HG02840 (cell line): ENCODE results near the gene COPS4.
"Not testable (repeated sequence)": the region's sequence is repeated elsewhere in the genome, so short reads cannot be mapped to it uniquely, and the experiment has no call there.

Source experiments
- ATAC-seq: cut with Tn5 transposase; IDR thresholded peaks from one replicate; pipeline ENCODE4 v1.9.1; 2021; ENCODE audit warnings: mild to moderate bottlenecking, moderate library complexity, moderate number of reproducible peaks; ENCODE audit not compliant: unreplicated experiment, low FRiP score

Gene COPS4

DNA sequence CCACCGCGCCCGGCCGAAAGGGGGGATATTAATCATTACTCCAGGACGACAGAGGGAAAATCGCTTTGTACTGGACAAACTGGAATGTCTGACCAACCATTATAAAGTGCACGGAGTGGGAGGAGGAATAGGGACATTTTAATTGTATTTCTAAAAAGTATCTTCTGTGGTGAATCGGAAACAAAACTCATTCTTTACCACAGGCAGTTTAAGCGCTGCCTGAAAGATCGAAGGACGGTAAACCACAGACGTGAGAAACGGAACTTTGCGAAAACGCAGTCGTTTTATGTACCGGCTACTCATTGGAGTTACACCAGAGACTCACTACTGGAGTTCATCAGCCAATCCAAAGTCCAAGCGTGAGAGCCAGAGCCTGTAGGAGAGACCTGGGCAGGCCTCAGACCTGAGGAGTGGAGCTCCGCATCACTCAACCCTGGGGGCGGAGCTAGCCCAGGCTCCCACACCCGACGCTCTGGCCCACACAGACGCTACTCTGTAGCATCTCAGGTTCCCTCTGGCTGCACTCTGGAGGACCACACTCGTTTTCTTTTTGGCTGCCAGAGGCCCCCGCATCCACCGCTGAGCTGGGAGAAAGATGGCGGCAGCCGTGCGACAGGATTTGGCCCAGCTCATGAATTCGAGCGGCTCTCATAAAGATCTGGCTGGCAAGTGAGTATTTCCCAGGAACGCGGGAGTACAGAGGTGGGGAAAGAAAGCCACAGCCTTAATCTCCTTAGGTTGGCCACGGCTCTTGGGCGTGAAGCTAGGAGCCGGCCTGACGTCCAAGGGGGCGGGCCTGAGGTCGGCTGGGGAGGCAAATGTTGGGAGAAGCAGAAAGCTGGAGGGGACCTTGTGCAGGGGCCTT is at the start of gene COPS4:
Gene COPS4 (plus strand): TSS at position 554 of the 865 bp plus-strand sequence. CDS start 42 bp downstream, at position 596.
- ATAC-seq: peak; percentile 97

DNA sequence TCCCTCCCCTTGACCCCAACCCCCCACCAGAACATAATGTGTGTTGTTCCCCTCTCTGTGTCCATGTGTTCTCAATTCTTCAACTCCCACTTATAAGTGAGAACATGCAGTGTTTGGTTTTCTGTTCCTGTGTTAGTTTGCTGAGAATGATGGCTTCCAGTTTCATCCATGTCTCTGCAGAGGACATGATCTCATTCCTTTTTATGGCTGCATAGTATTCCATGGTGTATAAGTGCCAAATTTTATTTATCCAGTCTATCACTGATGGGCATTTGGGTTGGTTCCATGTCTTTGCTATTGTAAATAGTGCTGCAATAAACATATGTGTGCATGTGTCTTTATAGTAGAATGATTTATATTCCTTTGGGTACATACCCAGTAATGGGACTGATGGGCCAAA is 47.5 kb upstream of the COPS4 start:
- not testable (repeated sequence) for ATAC-seq

DNA sequence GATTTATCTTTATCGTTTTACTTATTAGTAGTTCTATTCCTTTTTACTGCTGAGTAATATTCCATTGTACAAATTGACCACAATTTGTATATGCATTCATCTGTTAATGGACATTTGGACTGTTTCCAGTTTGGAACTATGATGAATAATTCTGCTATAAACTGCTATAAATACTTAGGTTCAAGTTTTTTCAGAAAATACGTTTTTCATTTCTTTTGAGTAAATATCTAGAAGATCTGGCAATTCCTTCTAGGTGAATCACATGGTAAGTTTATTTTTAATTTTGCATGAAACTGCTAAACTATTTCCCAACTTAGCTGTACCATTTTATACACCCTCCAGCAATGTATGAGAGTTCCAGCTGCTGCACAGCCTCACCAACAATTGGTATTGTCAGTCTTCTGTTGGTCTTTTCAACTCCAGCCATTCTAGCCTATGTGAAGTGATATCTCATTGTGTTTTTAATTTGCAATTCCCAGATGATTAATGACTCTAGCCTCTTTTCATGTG is 46.6 kb upstream of the COPS4 start:
- ATAC-seq: no peak

DNA sequence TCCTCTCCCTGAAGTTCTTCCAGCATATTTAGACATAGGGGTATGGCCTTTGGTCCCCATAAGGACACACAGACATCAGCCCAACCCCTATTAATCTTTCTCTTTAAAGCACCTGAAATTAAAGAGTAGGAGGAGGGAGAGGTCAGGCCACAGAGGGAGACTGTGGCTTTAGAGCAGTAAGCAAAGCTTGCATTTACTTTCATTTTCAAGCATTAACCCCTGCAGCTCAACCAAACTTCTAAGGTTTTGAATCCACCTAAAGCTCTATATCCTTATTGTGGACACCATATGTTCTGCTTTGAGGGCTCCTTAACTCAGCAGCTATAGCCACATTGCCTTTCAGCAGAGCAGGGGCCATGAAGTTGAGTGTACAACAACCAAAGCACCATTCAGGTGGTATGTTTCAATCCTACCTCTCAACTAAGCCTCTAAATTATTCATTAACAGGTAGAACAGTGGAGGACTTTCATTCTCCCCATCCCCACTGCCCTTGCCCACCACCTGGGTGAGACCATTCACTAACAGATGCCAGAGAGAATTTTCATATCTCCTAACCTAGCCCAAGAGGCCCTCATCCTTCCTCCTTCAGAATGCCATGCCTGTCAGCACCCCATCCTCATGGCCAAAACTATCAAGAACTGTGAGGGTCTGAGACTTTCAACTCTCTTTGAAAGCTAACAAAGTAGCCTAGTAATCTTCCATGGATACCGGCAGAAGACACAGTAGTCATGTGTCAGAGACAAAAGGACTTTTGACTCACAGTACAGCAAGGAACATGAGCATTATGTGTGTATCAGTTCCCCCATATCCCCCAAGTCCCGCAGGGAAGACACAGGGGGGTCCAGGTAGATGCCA is 45.2 kb upstream of the COPS4 start:
- peak; percentile 92 for ATAC-seq

DNA sequence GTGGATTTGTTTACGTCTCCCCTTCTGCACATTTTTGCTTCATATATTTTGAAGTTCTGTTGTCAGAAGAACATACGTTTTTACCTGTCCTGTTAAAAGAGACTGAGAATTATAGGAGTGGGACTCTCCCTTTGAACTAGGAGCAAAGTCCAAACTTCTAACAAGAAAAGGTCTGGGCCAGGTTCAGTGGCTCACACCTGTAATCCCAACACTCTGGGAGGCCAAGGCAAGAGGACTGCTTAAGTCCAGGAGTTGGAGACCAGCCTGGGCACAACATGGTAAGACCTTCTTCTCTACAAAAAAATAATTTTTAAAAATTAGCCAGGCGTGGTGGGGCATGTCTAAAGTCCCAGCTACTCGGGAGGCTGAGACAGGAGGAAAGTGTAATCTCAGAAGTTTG is 40.1 kb upstream of the COPS4 start:
- no peak for ATAC-seq

DNA sequence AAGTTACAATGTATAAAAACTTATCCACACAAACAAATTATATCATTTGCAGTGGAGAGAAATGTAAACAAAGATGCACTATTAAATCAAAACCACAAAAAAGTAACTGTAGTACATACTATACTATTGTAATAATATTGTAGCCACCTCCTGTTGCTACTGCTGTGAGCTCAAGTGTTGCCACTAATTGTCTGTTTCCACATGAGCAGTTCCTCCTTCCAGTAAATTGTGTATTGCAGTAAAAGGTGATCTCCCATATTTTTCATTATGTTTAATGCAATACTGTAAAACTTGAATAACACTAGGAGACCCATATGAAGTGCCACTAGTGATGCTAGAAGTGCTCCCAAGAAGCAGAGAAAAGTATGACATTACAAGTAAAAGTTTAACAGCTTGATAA is 36.1 kb upstream of the COPS4 start:
- no peak for ATAC-seq

DNA sequence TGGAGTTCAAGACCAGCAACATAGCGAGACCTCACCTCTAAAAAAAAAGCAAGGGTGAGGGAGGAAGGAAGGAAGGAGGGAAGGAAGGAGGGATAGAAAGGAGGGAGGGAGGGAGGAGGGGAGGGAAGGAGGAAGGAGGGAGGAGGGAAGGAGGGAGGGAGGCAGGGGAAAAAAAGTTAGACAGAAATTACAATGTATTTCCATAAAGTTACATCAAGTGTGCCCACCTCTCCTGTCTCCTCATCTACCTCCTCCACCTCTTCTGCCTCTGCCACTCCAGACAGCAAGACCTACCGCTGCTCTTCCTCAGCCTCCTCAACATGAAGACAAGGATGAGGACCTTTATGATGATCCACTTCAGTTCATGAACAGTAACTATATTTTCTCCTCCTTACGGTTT is 32.7 kb upstream of the COPS4 start:
- no peak for ATAC-seq

DNA sequence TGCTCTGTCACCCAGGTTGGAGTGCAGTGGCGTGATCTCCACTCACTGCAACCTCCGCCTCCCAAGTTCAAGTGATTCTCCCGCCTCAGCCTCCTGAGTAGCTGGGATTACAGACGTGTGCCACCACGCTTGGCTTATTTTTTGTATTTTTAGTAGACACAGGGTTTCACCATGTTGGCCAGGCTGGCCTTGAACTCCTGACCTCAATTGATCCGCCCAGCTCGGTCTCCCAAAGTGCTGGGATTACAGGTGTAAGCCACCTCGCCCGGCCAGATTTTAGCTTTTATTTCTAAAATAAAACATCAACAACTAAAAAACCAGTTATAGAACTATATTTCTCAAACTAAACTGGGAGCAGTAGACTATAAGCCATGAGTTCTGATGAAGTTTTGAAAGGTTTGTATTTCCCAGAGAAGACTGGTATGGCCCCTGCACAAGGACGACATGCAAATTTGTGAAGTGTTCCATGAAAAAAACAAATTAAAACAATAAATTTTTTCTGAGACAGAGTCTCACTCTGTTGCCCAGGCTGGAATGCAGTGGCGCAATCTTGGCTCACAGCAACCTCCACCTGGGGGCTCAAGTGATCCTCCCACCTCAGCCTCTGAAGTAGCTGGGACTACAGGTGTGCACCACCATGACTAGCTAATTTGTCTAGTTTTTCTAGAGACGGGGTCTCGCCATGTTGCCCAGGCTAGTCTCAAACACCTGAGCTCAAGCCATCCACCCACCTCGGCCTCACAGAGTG is 31.8 kb upstream of the COPS4 start:
- not testable (repeated sequence) for ATAC-seq

DNA sequence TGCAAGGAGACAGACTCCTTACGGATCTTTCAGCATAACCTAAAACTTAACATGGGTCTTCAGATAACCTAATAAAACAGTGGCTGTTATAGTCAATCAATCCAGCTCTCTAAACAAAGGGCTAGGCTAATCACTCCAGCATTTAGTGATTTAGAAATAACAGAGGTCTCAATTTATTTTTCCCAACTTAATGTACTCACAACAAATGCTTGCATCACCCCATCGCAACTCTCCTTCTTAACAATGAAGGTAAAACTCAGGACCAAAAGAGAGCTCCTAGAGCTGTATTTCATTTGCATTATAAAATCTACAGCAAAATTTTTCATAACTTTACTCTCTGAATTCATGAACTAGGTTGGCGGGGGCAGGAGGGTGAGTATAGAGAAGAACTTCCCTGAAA is 25.5 kb upstream of the COPS4 start:
- no peak for ATAC-seq

DNA sequence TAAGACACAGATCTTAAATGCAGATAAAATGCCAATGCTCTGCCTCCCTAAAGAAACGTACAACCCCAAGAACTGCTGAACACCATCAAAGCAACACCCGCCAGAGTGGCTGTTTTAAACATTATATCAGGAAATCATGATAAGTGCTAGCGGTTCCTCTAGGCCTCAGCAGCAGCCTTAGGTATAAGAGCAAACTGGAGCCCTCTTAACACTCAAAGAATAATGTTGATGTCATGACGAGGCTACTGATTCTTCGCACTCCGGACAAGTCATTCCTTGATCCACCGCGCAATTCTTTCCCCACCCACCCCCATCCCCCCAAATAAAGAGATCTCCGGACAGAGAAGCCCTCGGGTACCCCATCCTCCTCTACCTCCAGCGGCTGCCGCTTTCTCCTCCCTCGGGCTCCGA is 24.9 kb upstream of the COPS4 start:
- no peak for ATAC-seq

DNA sequence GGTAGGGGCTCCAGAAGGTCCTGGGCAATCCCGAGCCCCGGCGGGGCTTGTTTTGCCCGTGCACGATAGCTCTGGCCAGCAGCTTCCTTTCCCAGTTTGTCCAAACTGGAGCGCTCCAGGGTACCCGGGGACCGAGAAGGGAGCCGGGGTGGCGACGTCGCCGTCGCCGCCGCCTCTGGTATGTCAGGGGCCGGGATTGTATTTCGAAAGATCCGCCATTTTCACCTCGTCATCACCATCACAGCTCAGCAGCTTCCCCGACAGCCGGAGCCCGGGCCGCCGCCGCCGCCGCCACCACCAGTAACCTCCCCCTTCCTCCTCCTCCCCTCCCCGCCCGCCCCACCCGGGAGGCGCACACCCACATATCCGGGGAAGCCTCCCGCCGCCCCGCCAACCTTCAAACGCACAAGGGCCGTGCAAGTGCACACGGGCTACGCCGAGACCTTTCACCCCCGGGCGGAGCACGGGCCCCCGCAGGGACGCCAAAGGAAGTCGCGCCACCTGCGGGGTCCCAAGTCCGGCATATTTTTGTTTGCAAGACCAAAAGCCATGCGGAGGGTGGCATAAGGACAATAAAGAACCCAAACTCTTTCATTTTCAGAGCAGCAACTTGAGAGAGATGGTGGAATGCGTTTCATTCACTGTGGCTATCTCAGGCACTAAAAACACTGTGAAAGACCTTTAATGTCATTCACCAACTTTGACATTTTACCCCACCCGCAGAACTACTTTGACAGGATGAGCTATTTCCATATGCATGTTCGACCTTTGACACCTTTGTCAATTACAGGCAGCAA is 24.3 kb upstream of the COPS4 start, which contains the start of gene LIN54:
Gene LIN54 (minus strand): TSS at position 302 of the 797 bp plus-strand sequence. CDS start 25,979 bp downstream, outside the sequence.
- peak; percentile 42 for ATAC-seq

DNA sequence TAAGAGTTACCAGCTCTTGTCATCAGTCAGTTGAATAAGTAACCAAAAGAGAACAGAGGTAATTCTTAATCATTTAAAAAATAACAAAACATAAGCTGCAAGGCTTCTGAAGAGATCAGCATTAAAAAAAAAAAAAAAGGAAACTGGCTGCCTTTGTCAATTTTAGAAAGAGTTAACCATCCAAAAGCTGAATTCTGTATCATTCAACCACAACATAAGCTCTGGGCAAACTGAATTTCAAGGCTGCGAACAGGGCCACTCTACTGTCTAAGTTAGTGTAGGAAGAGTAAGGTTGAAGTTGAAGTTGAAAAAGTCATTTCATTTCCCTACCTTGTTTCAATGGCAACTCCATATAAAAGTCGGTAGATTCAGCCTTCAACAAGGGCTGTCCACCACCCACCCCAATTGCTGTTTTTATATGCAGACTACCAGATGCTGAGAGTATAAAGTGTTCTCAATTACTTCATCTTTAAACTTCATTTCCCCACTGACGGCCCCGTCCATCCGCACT is 23.2 kb upstream of the COPS4 start:
- no peak for ATAC-seq

DNA sequence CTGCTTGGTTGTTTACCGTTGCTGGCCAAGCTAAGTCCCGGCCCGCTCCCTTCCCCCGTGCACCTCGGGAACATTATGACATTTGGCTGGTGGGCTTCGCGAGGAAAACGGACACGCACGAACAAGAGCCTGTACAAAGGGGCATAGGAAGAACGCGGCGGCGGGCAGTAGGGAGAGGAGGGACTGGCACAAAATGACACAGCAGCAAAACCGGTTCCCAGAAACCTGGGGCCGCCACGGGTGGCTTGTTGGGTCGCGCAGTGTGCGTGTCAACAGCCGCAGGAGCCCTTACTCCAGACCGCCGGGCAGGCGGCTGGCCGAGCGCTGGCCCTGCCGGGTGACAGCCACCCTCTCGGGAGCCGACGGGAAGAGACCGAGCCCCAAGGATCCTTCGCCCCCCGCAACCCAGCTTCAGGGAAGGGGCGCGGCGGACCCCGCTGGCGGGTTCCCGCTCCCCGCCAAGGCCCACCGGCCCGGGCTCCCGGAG is 22.7 kb upstream of the COPS4 start:
- ATAC-seq: peak; percentile 19

DNA sequence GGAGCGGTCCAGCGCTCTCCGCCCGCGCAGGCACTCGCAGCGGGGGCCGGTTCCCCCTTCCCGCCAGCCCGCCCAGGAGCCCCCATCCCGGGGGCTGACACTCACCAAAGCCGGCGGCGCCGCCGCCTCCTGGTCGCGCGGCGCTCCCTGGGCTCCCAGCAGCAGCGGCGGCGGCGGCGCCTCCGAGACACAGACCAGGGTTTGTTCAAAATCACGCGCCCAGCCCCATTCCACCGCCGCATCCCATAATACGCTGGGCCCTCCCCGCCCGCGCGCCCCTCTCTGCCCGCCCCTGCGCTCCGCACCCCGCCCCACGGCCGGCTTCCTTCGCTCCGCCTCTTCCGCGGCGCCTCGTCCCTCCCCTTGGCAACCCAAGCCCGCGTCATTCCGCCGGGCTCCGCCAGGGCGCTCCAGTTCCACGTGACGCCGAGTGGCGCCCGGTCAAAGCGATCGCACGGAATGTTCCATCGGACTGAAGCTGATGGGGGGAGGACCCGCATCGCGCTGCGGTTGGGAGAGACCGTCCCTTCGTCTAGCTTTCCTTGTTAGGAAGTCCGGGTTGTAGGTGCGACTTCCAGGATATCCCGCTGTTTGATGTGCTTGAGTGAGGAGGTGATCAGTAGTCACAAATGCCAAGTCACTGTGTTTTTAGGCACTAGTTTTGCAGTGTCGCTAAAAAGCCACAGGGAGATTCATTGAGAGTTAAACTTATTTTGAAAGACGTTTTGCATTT is 22.1 kb upstream of the COPS4 start:
- ATAC-seq: peak; percentile 88

DNA sequence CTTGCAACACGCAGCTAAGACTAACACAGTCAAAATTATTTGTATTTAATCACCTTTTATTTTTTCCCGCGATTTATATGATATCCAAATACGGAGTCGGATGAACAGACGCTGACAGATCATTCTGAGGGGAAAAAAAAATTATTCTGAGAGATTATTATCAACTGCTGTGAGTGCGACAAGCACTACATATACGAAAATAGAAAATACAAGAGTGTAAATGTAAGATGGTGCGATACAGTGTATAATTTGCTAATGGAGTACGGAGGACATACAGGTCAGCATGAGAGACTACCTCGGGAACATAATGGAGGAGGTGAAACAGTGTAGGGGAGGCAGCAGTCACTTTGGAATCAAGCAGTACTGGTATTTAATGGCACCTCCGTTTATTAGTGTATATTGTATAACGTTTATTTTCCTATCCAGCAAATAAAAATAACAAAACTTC is 21.5 kb upstream of the COPS4 start:
- no peak for ATAC-seq

DNA sequence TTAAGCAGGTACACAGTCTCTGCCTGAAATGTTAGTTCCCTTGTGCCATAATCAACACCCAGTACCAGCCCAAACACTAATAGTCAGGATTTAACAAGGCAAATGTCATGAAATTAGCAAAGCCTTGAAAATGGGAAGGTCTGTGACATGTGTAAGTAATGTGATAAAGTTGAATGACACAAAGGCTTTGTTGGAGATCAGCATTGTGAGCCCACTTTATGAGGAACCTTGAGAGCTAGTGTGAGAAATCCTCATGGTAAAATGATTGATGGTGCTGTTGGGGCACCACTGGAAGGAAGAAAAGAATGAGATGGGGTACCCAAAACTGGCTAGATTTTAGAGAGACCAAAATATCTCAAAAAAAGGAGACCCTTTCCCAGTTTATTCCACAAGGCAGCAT is 21.1 kb upstream of the COPS4 start:
- no peak for ATAC-seq

DNA sequence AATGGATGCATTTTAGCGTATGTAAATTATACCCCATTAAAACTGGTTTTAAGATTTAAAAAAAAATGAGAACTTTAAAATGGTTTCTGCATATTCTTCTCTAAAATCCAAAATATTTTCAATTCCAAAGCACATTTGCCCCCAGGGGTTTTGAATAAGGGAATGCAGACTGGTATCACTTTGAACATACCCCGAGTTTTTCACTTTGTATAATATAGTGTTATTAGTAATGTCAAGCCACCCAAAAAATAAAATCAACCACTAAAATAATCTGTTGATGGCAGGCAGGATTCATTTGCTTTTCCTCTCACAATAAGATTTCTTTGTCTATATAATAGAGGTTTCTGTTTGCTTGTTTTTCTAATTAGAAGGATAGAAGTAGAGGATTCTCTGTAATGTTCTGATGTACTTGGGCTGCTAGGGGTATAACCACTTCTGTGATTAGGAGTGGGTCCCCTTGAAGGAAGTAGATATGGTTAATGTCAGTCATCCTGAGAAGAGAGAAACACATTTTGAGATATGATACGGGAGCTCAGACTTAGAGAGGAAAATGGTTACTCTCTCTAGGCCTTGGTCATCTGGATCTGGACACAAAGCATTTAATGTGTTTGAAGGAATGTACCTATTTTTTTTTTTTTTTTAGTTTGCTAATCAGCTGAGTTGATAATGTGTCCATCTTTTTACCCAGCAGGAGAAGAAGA is 15.0 kb upstream of the COPS4 start:
- ATAC-seq: no peak
